A204.1 (cell line): ENCODE measurements around the gene IGHMBP2.

Experiments used
- FAIRE-seq: peaks from 2 replicates; lab custom pipeline; 2012; peaks lifted over from hg19 to GRCh38; lab: Jason Lieb, UNC

IGHMBP2 gene

GRCh38 chr11:68983801-68984200 lies 80.1 kb downstream of the IGHMBP2 start:
- FAIRE-seq = no peak

GRCh38 chr11:68987211-68987610 lies 83.5 kb downstream of the IGHMBP2 start:
- no peak for FAIRE-seq

- no peak for FAIRE-seq
Observed at GRCh38 chr11:68988491-68988890, 84.8 kb downstream of the IGHMBP2 start.
